HepG2 (cell line): ENCODE results near the gene FTL. TPM values are rescaled to one million over a fixed set of nuclear protein-coding genes. Genes with fewer than 3 reads are reported as not detected.

ENCODE experiments used
- GTF2F1 ChIP-seq: fragments of 150-350 bp; IDR thresholded peaks from 2 replicates; pipeline ENCODE4 v1.6.1; 2014; ENCODE audit warnings: low read length
- HBP1 ChIP-seq: IDR thresholded peaks from 2 replicates; pipeline ENCODE4 v1.6.1; 2016; ENCODE audit warnings: low read depth, control low read depth
- HDAC6 ChIP-seq: fragments of 200-600 bp; sonication (generic); IDR thresholded peaks from 2 replicates; pipeline ENCODE4 v1.7.0; 2017; ENCODE audit warnings: mild to moderate bottlenecking, antibody characterized with exemption, low read length, low read depth
- HINFP ChIP-seq: sonication (generic); formaldehyde crosslinking; IDR thresholded peaks from 2 replicates; pipeline ENCODE4 v1.4.0; 2020; ENCODE audit warnings: low read depth, mild to moderate bottlenecking, missing genetic modification reagents
- NBN ChIP-seq: fragments of 450-650 bp; conservative IDR thresholded peaks from 2 replicates; pipeline ENCODE4 v1.6.1; 2017
- NFAT5 ChIP-seq: sonication (generic); formaldehyde crosslinking; IDR thresholded peaks from 2 replicates; pipeline ENCODE4 v1.4.0; 2020; ENCODE audit warnings: missing genetic modification reagents
- NFE2 ChIP-seq: sonication (generic); formaldehyde crosslinking; IDR thresholded peaks from 2 replicates; pipeline ENCODE4 v1.4.0; 2020; ENCODE audit warnings: missing genetic modification reagents
- POLR2G ChIP-seq: fragments of 200-400 bp; formaldehyde crosslinking; IDR thresholded peaks from 2 replicates; pipeline ENCODE4 v1.6.1; 2018; ENCODE audit warnings: mild to moderate bottlenecking, low read depth, low read length, moderate library complexity
- PPARG ChIP-seq: conservative IDR thresholded peaks from 2 replicates; pipeline ENCODE4 v1.6.1; 2016; ENCODE audit warnings: missing biosample characterization, missing genetic modification reagents
- SMAD3 ChIP-seq: sonication (generic); formaldehyde crosslinking; IDR thresholded peaks from 2 replicates; pipeline ENCODE4 v1.4.0; 2020; ENCODE audit warnings: missing genetic modification reagents
- SNAPC2 ChIP-seq: sonication (generic); formaldehyde crosslinking; IDR thresholded peaks from 2 replicates; pipeline ENCODE4 v1.8.1; 2022; ENCODE audit warnings: mild to moderate bottlenecking, missing genetic modification reagents
- SP4 ChIP-seq: sonication (generic); formaldehyde crosslinking; IDR thresholded peaks from 2 replicates; pipeline ENCODE4 v1.8.1; 2023; ENCODE audit warnings: mild to moderate bottlenecking, missing genetic modification reagents
- STAG1 ChIP-seq: sonication (generic); formaldehyde crosslinking; IDR thresholded peaks from 2 replicates; pipeline ENCODE4 v1.4.0; 2020; ENCODE audit warnings: missing genetic modification reagents
- TCF7L2 ChIP-seq: IDR thresholded peaks from 2 replicates; pipeline ENCODE4 v1.6.1; 2011; ENCODE audit warnings: mild to moderate bottlenecking, low read depth, low read length, moderate library complexity
- THYN1 ChIP-seq: sonication (generic); formaldehyde crosslinking; IDR thresholded peaks from 2 replicates; pipeline ENCODE4 v1.8.1; 2023; ENCODE audit warnings: low read depth, mild to moderate bottlenecking, moderate library complexity, missing genetic modification reagents, borderline replicate concordance
- U2AF2 ChIP-seq: fragments of 200-400 bp; formaldehyde crosslinking; IDR thresholded peaks from 2 replicates; pipeline ENCODE4 v1.6.1; 2017; ENCODE audit warnings: low read depth, mild to moderate bottlenecking, low read length
- UBTF ChIP-seq: sonication (generic); formaldehyde crosslinking; IDR thresholded peaks from 2 replicates; pipeline ENCODE4 v1.4.0; 2020; ENCODE audit warnings: mild to moderate bottlenecking, missing genetic modification reagents
- ZBTB38 ChIP-seq: sonication (generic); formaldehyde crosslinking; IDR thresholded peaks from 2 replicates; pipeline ENCODE4 v1.5.1; 2020; ENCODE audit warnings: mild to moderate bottlenecking, missing genetic modification reagents
- ZMYM4 ChIP-seq: sonication (generic); formaldehyde crosslinking; IDR thresholded peaks from 2 replicates; pipeline ENCODE4 v1.8.1; 2023; ENCODE audit warnings: mild to moderate bottlenecking, missing genetic modification reagents
- ZNF205 ChIP-seq: IDR thresholded peaks from 2 replicates; pipeline ENCODE4 v1.6.1; 2018; ENCODE audit warnings: missing biosample characterization, missing genetic modification reagents
- ZNF83 ChIP-seq: sonication (generic); formaldehyde crosslinking; IDR thresholded peaks from 2 replicates; pipeline ENCODE4 v1.4.0; 2020; ENCODE audit warnings: missing genetic modification reagents, mild to moderate bottlenecking, borderline replicate concordance
- polyA plus RNA-seq, 8 experiments: library from polyadenylated mRNA; depleted of rRNA in 3 of 8; stranded (reverse) in 7 of 8; unstranded in 1 of 8; fragments of >200 nt; fragmentation: Illumina TruSeq in 4 of 8; extraction: Trizol in 4 of 8; gene quantifications; 2 replicates each; pipeline versions ENCODE4 v1.2.1 to v1.2.3, GENCODE V29; 2011 to 2016; ENCODE audit warnings: low read depth in 4 of 8, missing spikeins in 1 of 8, mixed read lengths in 1 of 8; ENCODE audit not compliant: insufficient read depth in 1 of 8
- total RNA-seq, 5 experiments: library from RNA; depleted of rRNA; stranded (reverse); fragments of >200 nt; fragmentation: Illumina TruSeq; extraction: Trizol; gene quantifications; 2 replicates each; pipeline ENCODE4 v1.2.3, GENCODE V29; 2016; ENCODE audit warnings: low read depth in 1 of 5

FTL gene
- total and polyA plus RNA-seq, 2 of the 13 experiments (the other 11 are each of a cell fraction or from before 2014, with no cell fraction given) = 2,721 to 8,800 TPM

GRCh38 chr19:48970923-48971395 lies 5.8 kb downstream of the FTL start (continued):
- TF ChIP-seq ZNF83 (CRISPR knock-in tag) (no peak), STAG1 (CRISPR knock-in tag) (peak; percentile 93), NBN (no peak), U2AF2 (no peak), SNAPC2 (0 out of 2 replicates have a peak, but pooled peaks have one; percentile 53), PPARG (no peak), UBTF (CRISPR knock-in tag) (0 out of 2 replicates have a peak, but pooled peaks have one; percentile 35), GTF2F1 (no peak), SMAD3 (0 out of 2 replicates have a peak, but pooled peaks have one; percentile 43), HDAC6 (no peak), HBP1 (CRISPR knock-in tag) (no peak), NFE2 (CRISPR knock-in tag) (no peak), NFAT5 (no peak), ZNF205 (CRISPR knock-in tag) (no peak), THYN1 (no peak), SP4 (CRISPR knock-in tag) (no peak), POLR2G (no peak), TCF7L2 (no peak), ZBTB38 (CRISPR knock-in tag) (peak; percentile 83), HINFP (CRISPR knock-in tag) (no peak), ZMYM4 (CRISPR knock-in tag) (no peak)
